GM23248 (cell line): ENCODE data around the gene ZFAND2B.

ENCODE experiments used
- EZH2 ChIP-seq: fragments of 200-600 bp; sonication (generic); IDR thresholded peaks from 2 replicates; pipeline ENCODE4 v1.6.1; 2018; ENCODE audit warnings: antibody characterized with exemption, mild to moderate bottlenecking; ENCODE audit not compliant: insufficient read depth, poor library complexity, severe bottlenecking
- EZH2phosphoT487 ChIP-seq: fragments of 200-600 bp; sonication (generic); IDR thresholded peaks from 2 replicates; pipeline ENCODE4 v1.6.1; 2018; ENCODE audit warnings: antibody characterized with exemption, moderate library complexity, mild to moderate bottlenecking, low read depth; ENCODE audit not compliant: insufficient read depth

GRCh38 chr2:219175928-219176817, 30.4 kb upstream of the ZFAND2B start:
- TF ChIP-seq EZH2 = no peak
- TF ChIP-seq EZH2phosphoT487 = no peak
